Mesendoderm (in vitro differentiated cells): ENCODE measurements around the gene VIT.

Experiments used
- DNase-seq: peaks from one replicate; pipeline ENCODE4 v3.0.0; 2013
- H2AK5ac ChIP-seq: 2 replicates; pipeline ENCODE4 v1.6.1; 2013; ENCODE audit warnings: low read length, inconsistent platforms
- H2BK120ac ChIP-seq: 2 replicates; pipeline ENCODE4 v1.6.1; 2013; ENCODE audit warnings: low read depth, mild to moderate bottlenecking, low read length, moderate library complexity, mixed read lengths
- H2BK15ac ChIP-seq: replicated peaks from 2 replicates; pipeline ENCODE4 v1.6.1; 2013; ENCODE audit warnings: low read depth, mild to moderate bottlenecking, moderate library complexity
- H2BK5ac ChIP-seq: 2 replicates; pipeline ENCODE4 v1.6.1; 2013; ENCODE audit warnings: low read length, inconsistent platforms
- H3K18ac ChIP-seq: 2 replicates; pipeline ENCODE4 v1.6.1; 2013; ENCODE audit warnings: mild to moderate bottlenecking, low read length, mixed read lengths
- H3K23ac ChIP-seq: one replicate; pipeline ENCODE4 v1.6.1; 2013; ENCODE audit warnings: low read length
- H3K27ac ChIP-seq: 2 replicates; pipeline ENCODE4 v1.5.1; 2013; ENCODE audit warnings: low read depth, mild to moderate bottlenecking, inconsistent platforms, low read length, moderate library complexity
- H3K27me3 ChIP-seq: 2 replicates; pipeline ENCODE4 v1.6.1; 2013; ENCODE audit warnings: low read length, control low read depth, mild to moderate bottlenecking, inconsistent platforms; ENCODE audit not compliant: insufficient read depth, poor library complexity
- H3K36me3 ChIP-seq: 2 replicates; pipeline ENCODE4 v1.6.1; 2013; ENCODE audit warnings: low read length, inconsistent platforms; ENCODE audit not compliant: control insufficient read depth, insufficient read depth
- H3K4ac ChIP-seq: one replicate; pipeline ENCODE4 v1.6.1; 2013; ENCODE audit warnings: low read depth, mild to moderate bottlenecking, low read length, moderate library complexity
- H3K4me1 ChIP-seq: 2 replicates; pipeline ENCODE4 v1.6.1; 2013; ENCODE audit warnings: low read depth, low read length, inconsistent platforms; ENCODE audit not compliant: control insufficient read depth
- H3K4me2 ChIP-seq: 2 replicates; pipeline ENCODE4 v1.6.1; 2013; ENCODE audit warnings: low read length
- H3K4me3 ChIP-seq: 2 replicates; pipeline ENCODE4 v1.5.1; 2013; ENCODE audit warnings: mild to moderate bottlenecking, low read length
- H3K56ac ChIP-seq: one replicate; pipeline ENCODE4 v1.6.1; 2013; ENCODE audit warnings: low read length
- H3K79me1 ChIP-seq: 2 replicates; pipeline ENCODE4 v1.6.1; 2013; ENCODE audit warnings: low read length, inconsistent platforms
- H3K79me2 ChIP-seq: 2 replicates; pipeline ENCODE4 v1.6.1; 2013; ENCODE audit warnings: mild to moderate bottlenecking, low read length; ENCODE audit not compliant: control insufficient read depth, insufficient read depth
- H3K9ac ChIP-seq: 2 replicates; pipeline ENCODE4 v1.6.1; 2013; ENCODE audit warnings: low read length, inconsistent platforms
- H4K5ac ChIP-seq: one replicate; pipeline ENCODE4 v1.6.1; 2013; ENCODE audit warnings: low read length
- H4K8ac ChIP-seq: one replicate; pipeline ENCODE4 v1.6.1; 2013; ENCODE audit warnings: low read depth, mild to moderate bottlenecking, control low read depth, low read length, moderate library complexity
- WGBS: extraction: QIAGEN DNeasy Blood & Tissue Kit; methylation state at CpG from one replicate; pipeline ENCODE4 v1.1.7; 2013; ENCODE audit warnings: low lambda C conversion rate, missing lambda C conversion rate; ENCODE audit not compliant: insufficient coverage; ENCODE audit errors: extremely low coverage; 5-methylcytosine and 5-hydroxymethylcytosine counted together

The VIT gene

DNA sequence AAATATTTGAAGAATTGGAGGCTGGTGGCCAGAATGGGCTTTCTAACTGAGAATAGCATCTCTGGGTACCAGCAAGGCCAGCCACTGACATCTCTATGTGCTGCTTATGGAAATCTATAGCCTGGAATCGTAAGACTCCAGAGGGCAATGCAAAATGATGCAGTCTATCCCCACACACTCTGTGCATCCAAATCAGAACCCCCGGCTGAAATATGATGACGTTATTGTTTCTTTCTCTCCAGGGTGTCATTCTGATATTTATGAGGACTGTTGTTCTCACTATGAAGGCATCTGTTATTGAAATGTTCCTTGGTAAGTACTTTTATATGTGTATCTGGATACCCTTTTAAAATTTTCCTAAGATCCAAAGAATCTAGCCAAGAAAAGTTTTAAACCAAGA, 19.6 kb downstream of the VIT start:
- no peak for DNase-seq
- no peak overlapping the region for H3K23ac ChIP-seq
- no peak overlapping the region for H3K9ac ChIP-seq
- peaks cover 2% of the 10 kb centered on the region for H3K4me1 ChIP-seq
- H3K79me1 ChIP-seq: no peaks in the 10 kb centered on the region
- H3K27ac ChIP-seq: no peak overlapping the region
- H3K18ac ChIP-seq: no peak overlapping the region
- H2BK15ac ChIP-seq: no peak overlapping the region
- H3K4me3 ChIP-seq: no peak overlapping the region
- no peak overlapping the region for H3K4me2 ChIP-seq
- no peaks in the 10 kb centered on the region for H3K36me3 ChIP-seq
- H2BK5ac ChIP-seq: no peak overlapping the region
- no peak overlapping the region for H4K5ac ChIP-seq
- no peak overlapping the region for H4K8ac ChIP-seq
- no peak overlapping the region for H2BK120ac ChIP-seq
- H3K27me3 ChIP-seq: no peaks in the 10 kb centered on the region
- no CpG with 5 or more reads among the region's 3 CpGs for WGBS
- H2AK5ac ChIP-seq: no peak overlapping the region
- no peak overlapping the region for H3K56ac ChIP-seq
- no peak overlapping the region for H3K4ac ChIP-seq
- H3K79me2 ChIP-seq: no peaks in the 10 kb centered on the region

DNA sequence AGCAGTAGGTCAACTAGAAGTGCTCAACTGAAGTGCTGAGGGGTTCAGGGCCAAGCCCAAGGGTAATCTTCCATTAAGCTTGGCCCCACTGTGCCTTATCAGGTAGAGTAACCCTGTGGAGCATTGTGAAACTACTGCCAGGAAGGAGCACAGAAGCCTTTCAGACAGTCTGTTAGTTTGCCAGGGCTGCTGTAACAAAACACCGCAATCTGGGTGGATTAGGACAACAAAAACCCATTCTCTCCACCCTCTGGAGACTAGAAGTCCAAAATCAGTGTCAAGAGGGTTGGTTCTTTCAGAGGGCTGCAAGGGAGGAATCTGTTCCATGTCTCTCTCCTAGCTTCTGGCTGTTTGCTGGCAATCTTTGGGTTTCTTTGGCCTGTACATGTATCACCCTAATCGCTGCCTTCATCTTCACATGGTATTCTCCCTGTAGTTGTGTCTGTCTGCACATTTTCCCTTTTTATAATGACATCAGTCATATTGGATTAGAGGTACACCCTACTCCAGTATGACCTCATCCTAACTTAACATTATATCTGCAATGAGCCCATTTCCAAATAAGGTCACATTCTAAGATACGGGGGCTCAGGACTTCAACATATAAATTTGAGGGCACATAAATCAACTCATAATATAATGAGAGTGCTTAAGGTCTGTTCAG, 21.2 kb downstream of the VIT start:
- no peak overlapping the region for H2BK5ac ChIP-seq
- no peak overlapping the region for H3K4me2 ChIP-seq
- H4K5ac ChIP-seq: no peak overlapping the region
- no peak overlapping the region for H3K4ac ChIP-seq
- no peaks in the 10 kb centered on the region for H3K36me3 ChIP-seq
- no peak overlapping the region for H3K56ac ChIP-seq
- H4K8ac ChIP-seq: no peak overlapping the region
- H3K23ac ChIP-seq: no peak overlapping the region
- H3K79me1 ChIP-seq: no peaks in the 10 kb centered on the region
- DNase-seq: peak; percentile 51
- no peak overlapping the region for H3K9ac ChIP-seq
- WGBS: no CpG with 5 or more reads among the region's 3 CpGs
- H2AK5ac ChIP-seq: no peak overlapping the region
- H3K27me3 ChIP-seq: no peaks in the 10 kb centered on the region
- peaks cover 2% of the 10 kb centered on the region for H3K4me1 ChIP-seq
- H2BK15ac ChIP-seq: no peak overlapping the region
- no peak overlapping the region for H3K4me3 ChIP-seq
- no peaks in the 10 kb centered on the region for H3K79me2 ChIP-seq
- no peak overlapping the region for H2BK120ac ChIP-seq
- no peak overlapping the region for H3K18ac ChIP-seq
- H3K27ac ChIP-seq: no peak overlapping the region

DNA sequence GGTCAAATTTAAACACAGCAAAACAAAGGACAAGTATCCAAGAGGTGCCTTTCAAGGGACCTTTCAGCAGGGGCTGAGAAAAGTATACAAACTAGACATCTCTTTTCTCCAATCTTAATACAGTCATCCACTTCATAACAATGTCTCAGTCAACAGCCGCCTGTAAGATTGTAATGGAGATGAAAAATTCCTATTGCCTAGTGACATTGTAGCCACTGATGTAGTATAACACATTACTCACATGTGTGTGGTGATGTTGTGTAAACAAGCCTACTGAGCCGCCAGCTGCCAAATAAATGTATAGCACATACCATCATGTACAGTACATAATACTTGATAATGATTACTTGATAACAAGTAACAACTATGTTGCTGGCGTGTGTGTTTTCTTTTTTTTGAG, 31.0 kb downstream of the VIT start:
- H3K23ac ChIP-seq: no peak overlapping the region
- no peak overlapping the region for H3K4me2 ChIP-seq
- no peaks in the 10 kb centered on the region for H3K27me3 ChIP-seq
- no peak overlapping the region for H3K9ac ChIP-seq
- no peak overlapping the region for H3K56ac ChIP-seq
- no peaks in the 10 kb centered on the region for H3K79me1 ChIP-seq
- no peak overlapping the region for H2AK5ac ChIP-seq
- WGBS: no CpG with 5 or more reads among the region's 3 CpGs
- no peak overlapping the region for H3K27ac ChIP-seq
- no peak overlapping the region for H3K18ac ChIP-seq
- no peaks in the 10 kb centered on the region for H3K79me2 ChIP-seq
- H2BK15ac ChIP-seq: no peak overlapping the region
- H4K5ac ChIP-seq: no peak overlapping the region
- no peak overlapping the region for H3K4me3 ChIP-seq
- no peak overlapping the region for H3K4ac ChIP-seq
- H2BK5ac ChIP-seq: no peak overlapping the region
- H3K4me1 ChIP-seq: no peaks in the 10 kb centered on the region
- H3K36me3 ChIP-seq: no peaks in the 10 kb centered on the region
- H4K8ac ChIP-seq: no peak overlapping the region
- no peak for DNase-seq
- H2BK120ac ChIP-seq: no peak overlapping the region

DNA sequence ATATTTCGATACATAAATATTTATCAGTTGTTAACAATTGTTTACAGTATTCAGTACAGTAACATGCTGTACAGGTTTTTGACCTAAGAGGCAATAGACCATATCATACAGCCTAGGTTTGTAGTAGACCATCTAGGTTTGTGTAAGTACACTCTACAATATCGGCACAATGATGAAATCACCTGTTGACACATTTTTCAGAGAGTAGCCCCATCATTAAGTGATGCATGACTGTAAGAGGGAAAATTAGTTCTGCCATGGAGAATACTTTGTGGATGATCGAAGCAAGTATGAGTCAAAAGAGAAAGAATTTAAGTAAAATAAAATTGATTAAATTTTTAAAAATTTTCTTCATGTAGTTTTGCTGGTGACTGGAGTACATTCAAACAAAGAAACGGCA, 32.6 kb downstream of the VIT start:
- no peak overlapping the region for H2AK5ac ChIP-seq
- no peak overlapping the region for H3K23ac ChIP-seq
- no peak overlapping the region for H3K4ac ChIP-seq
- H4K5ac ChIP-seq: no peak overlapping the region
- no peaks in the 10 kb centered on the region for H3K79me1 ChIP-seq
- H3K56ac ChIP-seq: no peak overlapping the region
- H3K27me3 ChIP-seq: no peaks in the 10 kb centered on the region
- no peaks in the 10 kb centered on the region for H3K4me1 ChIP-seq
- H2BK15ac ChIP-seq: no peak overlapping the region
- H3K36me3 ChIP-seq: no peaks in the 10 kb centered on the region
- H4K8ac ChIP-seq: no peak overlapping the region
- H3K79me2 ChIP-seq: no peaks in the 10 kb centered on the region
- H3K4me2 ChIP-seq: no peak overlapping the region
- DNase-seq: no peak
- no peak overlapping the region for H3K9ac ChIP-seq
- H3K27ac ChIP-seq: no peak overlapping the region
- no peak overlapping the region for H2BK5ac ChIP-seq
- H3K18ac ChIP-seq: no peak overlapping the region
- no peak overlapping the region for H3K4me3 ChIP-seq
- no peak overlapping the region for H2BK120ac ChIP-seq
- 100% methylated on average over 1 of the region's 4 CpGs for WGBS

DNA sequence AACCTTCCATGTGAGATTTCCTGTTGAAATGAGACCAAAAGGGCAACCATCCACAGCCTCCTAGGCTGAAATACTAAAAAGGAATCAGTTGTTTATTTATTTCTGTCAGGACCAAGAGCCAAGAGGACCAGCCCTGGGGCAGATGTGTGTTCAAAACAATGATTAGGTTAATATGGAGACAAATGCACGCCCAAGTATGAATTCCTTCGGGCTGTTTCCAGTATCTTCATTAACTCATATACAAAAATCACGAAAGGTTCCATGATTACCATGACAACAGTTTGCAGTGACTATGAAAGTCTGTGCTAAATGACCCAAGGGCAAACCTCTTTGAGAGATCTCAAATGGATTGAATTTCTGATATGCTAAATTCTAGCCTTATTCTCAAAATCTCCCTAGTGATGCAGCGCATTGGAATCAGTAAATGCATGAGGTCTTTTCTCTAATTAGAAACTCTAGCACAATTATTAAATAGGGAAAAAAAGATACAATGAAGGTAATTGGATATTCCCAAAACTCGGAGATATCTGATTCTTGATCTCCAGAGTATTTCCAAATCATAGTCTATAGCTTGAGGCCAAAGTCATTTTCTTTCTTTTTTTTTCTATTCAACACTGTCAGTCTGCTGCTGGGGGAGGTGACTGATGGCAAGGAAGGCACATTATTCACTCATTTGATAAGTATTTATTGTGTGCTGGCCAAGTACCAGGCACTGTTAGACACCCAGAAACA, 35.6 kb downstream of the VIT start:
- no peak overlapping the region for H3K4me2 ChIP-seq
- H3K56ac ChIP-seq: no peak overlapping the region
- WGBS: no CpG with 5 or more reads among the region's 5 CpGs
- H2AK5ac ChIP-seq: no peak overlapping the region
- H3K9ac ChIP-seq: no peak overlapping the region
- no peak for DNase-seq
- H3K23ac ChIP-seq: no peak overlapping the region
- no peak overlapping the region for H4K8ac ChIP-seq
- no peak overlapping the region for H2BK15ac ChIP-seq
- no peaks in the 10 kb centered on the region for H3K36me3 ChIP-seq
- H3K18ac ChIP-seq: no peak overlapping the region
- H3K79me2 ChIP-seq: no peaks in the 10 kb centered on the region
- no peak overlapping the region for H4K5ac ChIP-seq
- no peak overlapping the region for H2BK5ac ChIP-seq
- H3K79me1 ChIP-seq: no peaks in the 10 kb centered on the region
- no peaks in the 10 kb centered on the region for H3K4me1 ChIP-seq
- no peaks in the 10 kb centered on the region for H3K27me3 ChIP-seq
- no peak overlapping the region for H2BK120ac ChIP-seq
- H3K27ac ChIP-seq: no peak overlapping the region
- no peak overlapping the region for H3K4ac ChIP-seq
- H3K4me3 ChIP-seq: no peak overlapping the region

DNA sequence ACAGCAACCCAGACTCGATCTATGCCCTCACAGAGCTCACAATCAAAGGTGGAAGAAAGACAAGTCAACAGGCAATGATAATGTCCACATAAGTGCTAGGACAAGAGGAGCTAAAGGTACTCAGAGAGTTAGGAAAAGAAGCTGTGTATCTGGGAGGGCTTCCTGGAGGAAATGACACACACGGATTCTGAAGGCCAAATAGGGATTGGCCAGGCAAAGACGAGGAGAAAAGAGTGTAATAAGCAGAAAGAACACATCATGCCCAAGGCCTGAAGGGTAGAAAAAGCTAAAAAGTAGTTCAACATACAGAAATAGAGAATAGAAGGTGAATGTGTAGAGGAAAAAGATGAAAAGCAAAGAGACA, 36.1 kb downstream of the VIT start:
- H3K79me1 ChIP-seq: no peaks in the 10 kb centered on the region
- no peak overlapping the region for H2BK15ac ChIP-seq
- no peak overlapping the region for H3K4ac ChIP-seq
- DNase-seq: no peak
- no peak overlapping the region for H2AK5ac ChIP-seq
- H3K18ac ChIP-seq: no peak overlapping the region
- H2BK5ac ChIP-seq: no peak overlapping the region
- H3K36me3 ChIP-seq: no peaks in the 10 kb centered on the region
- H4K5ac ChIP-seq: no peak overlapping the region
- no peak overlapping the region for H3K4me2 ChIP-seq
- no peak overlapping the region for H2BK120ac ChIP-seq
- no peak overlapping the region for H3K56ac ChIP-seq
- H3K27me3 ChIP-seq: no peaks in the 10 kb centered on the region
- H3K4me1 ChIP-seq: no peaks in the 10 kb centered on the region
- H3K79me2 ChIP-seq: no peaks in the 10 kb centered on the region
- no peak overlapping the region for H3K9ac ChIP-seq
- no CpG with 5 or more reads among the region's 3 CpGs for WGBS
- H3K4me3 ChIP-seq: no peak overlapping the region
- H3K27ac ChIP-seq: no peak overlapping the region
- no peak overlapping the region for H4K8ac ChIP-seq
- H3K23ac ChIP-seq: no peak overlapping the region
